HepG2 (cell line): Measurements from ENCODE around the gene MB21D2. TPM values are rescaled to one million over a fixed set of nuclear protein-coding genes. Genes with fewer than 3 reads are reported as not detected.

ENCODE experiments used
- ATAC-seq: fragments of 200-7000 bp; cut with Tn5 transposase; 3 replicates; pipeline ENCODE4 v1.9.1; 2020; ENCODE audit warnings: mild to moderate bottlenecking, moderate library complexity
- BruUV-seq: library from RNA; stranded (reverse); fragments of 400-500 nt; replicated peaks from 2 replicates; lab custom pipeline; 2021; lab: Mats Ljungman, UMichigan
- CTCF ChIA-PET: fragments of 300-600 bp; formaldehyde crosslinking; extraction: SDS; loops from one replicate; lab custom pipeline; 2021; ENCODE audit warnings: low total read pairs, inconsistent platforms, low intra/inter-chr PET ratio; lab: Yijun Ruan, JAX
- POLR2A ChIA-PET: fragments of 350-600 bp; sonication (Branson Sonifier 250); formaldehyde crosslinking; loops from one replicate; lab custom pipeline; 2020; ENCODE audit warnings: antibody characterized with exemption, inconsistent platforms; lab: Yijun Ruan, JAX
- DNase-seq: peaks from one replicate; pipeline ENCODE4 v3.0.0-alpha.2; 2015; ENCODE audit warnings: low spot score
- FAIRE-seq: peaks from 3 replicates; lab custom pipeline; 2011; peaks lifted over from hg19 to GRCh38; lab: Jason Lieb, UNC
- H2AFZ ChIP-seq: one replicate; pipeline ENCODE4 v1.6.1; 2011; ENCODE audit warnings: low read length, inconsistent platforms
- H3K27ac ChIP-seq: fragments of 300-600 bp; 3 replicates; pipeline ENCODE4 v1.8.0; 2011; ENCODE audit warnings: mixed run types, mild to moderate bottlenecking, mixed read lengths, low read length, inconsistent platforms; ENCODE audit not compliant: insufficient read depth; ENCODE audit errors: extremely low read length
- H3K27me3 ChIP-seq, 2 experiments: fragments of 200-600 bp in 1 of 2; 2 replicates in 1 of 2; 3 replicates in 1 of 2; pipeline versions ENCODE4 v1.6.0 to v1.8.0; 2011; ENCODE audit warnings: low read length in 2 of 2, mild to moderate bottlenecking in 2 of 2, moderate library complexity in 2 of 2, inconsistent platforms in 1 of 2; ENCODE audit not compliant: insufficient read depth in 2 of 2, control insufficient read depth in 1 of 2
- H3K36me3 ChIP-seq, 2 experiments: fragments of 200-600 bp in 1 of 2; replicated peaks in 1 of 2; 2 replicates in 1 of 2; 3 replicates in 1 of 2; pipeline versions ENCODE4 v1.5.1 to v1.8.0; 2011; ENCODE audit warnings: low read length in 2 of 2, inconsistent platforms in 1 of 2; ENCODE audit not compliant: insufficient read depth in 2 of 2, control insufficient read depth in 1 of 2
- H3K4me1 ChIP-seq: 2 replicates; pipeline ENCODE4 v1.5.1; 2012; ENCODE audit warnings: low read length, inconsistent platforms; ENCODE audit not compliant: insufficient read depth
- H3K4me2 ChIP-seq: 2 replicates; pipeline ENCODE4 v1.6.0; 2011; ENCODE audit warnings: low read depth, low read length, inconsistent platforms
- H3K4me3 ChIP-seq, 3 experiments: fragments of 200-600 bp in 1 of 3; sonication (generic), shearing (Covaris generic) in 1 of 3; replicated peaks in 1 of 3; 2 replicates each; pipeline ENCODE4 v1.5.1; 2011 to 2016; ENCODE audit warnings: low read length in 3 of 3, inconsistent platforms in 2 of 3, low read depth in 2 of 3, mild to moderate bottlenecking in 2 of 3, control low read depth in 1 of 3, mixed read lengths in 1 of 3; ENCODE audit not compliant: insufficient read depth in 1 of 3
- H3K79me2 ChIP-seq: one replicate; pipeline ENCODE4 v1.6.1; 2011; ENCODE audit warnings: low read length, inconsistent platforms; ENCODE audit not compliant: insufficient read depth
- H3K9ac ChIP-seq: 2 replicates; pipeline ENCODE4 v1.6.0; 2011; ENCODE audit warnings: mild to moderate bottlenecking, low read depth, low read length, inconsistent platforms; ENCODE audit not compliant: insufficient read depth
- H3K9me3 ChIP-seq: 2 replicates; pipeline ENCODE4 v1.5.1; 2012; ENCODE audit warnings: mild to moderate bottlenecking, low read length
- H4K20me1 ChIP-seq: 2 replicates; pipeline ENCODE4 v1.6.0; 2011; ENCODE audit warnings: inconsistent platforms, mild to moderate bottlenecking, low read length, moderate library complexity; ENCODE audit not compliant: insufficient read depth
- ARNT2 ChIP-seq: sonication (generic); formaldehyde crosslinking; IDR thresholded peaks from 2 replicates; pipeline ENCODE4 v1.8.0; 2022; ENCODE audit warnings: mild to moderate bottlenecking, low read depth, missing genetic modification reagents, moderate library complexity
- HNRNPH1 ChIP-seq: fragments of 200-400 bp; formaldehyde crosslinking; optimal IDR thresholded peaks from 2 replicates; pipeline ENCODE3; 2017; ENCODE audit warnings: mild to moderate bottlenecking, low read depth, low read length
- MAZ ChIP-seq, 2 experiments: sonication (generic) in 1 of 2; formaldehyde crosslinking in 1 of 2; IDR thresholded peaks; 2 replicates each; pipeline versions ENCODE4 v1.5.0 to v1.6.1; 2012 to 2020; ENCODE audit warnings: low read depth in 2 of 2, mild to moderate bottlenecking in 2 of 2, borderline replicate concordance in 1 of 2, improper control_type of control experiment in 1 of 2, low read length in 1 of 2, missing genetic modification reagents in 1 of 2, moderate library complexity in 1 of 2
- MED8 ChIP-seq: sonication (generic); formaldehyde crosslinking; IDR thresholded peaks from 2 replicates; pipeline ENCODE4 v1.8.1; 2023; ENCODE audit warnings: mild to moderate bottlenecking, missing genetic modification reagents; ENCODE audit not compliant: insufficient replicate concordance
- RFX1 ChIP-seq: fragments of 450-650 bp; IDR thresholded peaks from 2 replicates; pipeline ENCODE4 v1.6.1; 2017
- TEAD2 ChIP-seq: sonication (generic); formaldehyde crosslinking; IDR thresholded peaks from 2 replicates; pipeline ENCODE4 v1.9.0; 2021; ENCODE audit warnings: missing genetic modification reagents
- ZHX1 ChIP-seq: sonication (generic); formaldehyde crosslinking; IDR thresholded peaks from 2 replicates; pipeline ENCODE4 v1.8.1; 2022; ENCODE audit warnings: low read depth, mild to moderate bottlenecking, missing genetic modification reagents
- WGBS: methylation state at CpG from one replicate; pipeline ENCODE4 v1.1.6; 2017; ENCODE audit warnings: low lambda C conversion rate; 5-methylcytosine and 5-hydroxymethylcytosine counted together
- in situ Hi-C: cut with HindIII; loops from 2 replicates; pipeline ENCODE4 v1.10.0; 2017; ENCODE audit warnings: low pct_unique_long_range_greater_than_20kb; ENCODE audit not compliant: extremely low pct_ligation_motif_present
- intact Hi-C: fragments of 100-400 bp; cut with micrococcal nuclease; formaldehyde crosslinking; loops from one replicate; pipeline ENCODE4 v1.10.0; 2022; ENCODE audit not compliant: unreplicated experiment
- polyA plus RNA-seq, 8 experiments: library from polyadenylated mRNA; depleted of rRNA in 3 of 8; stranded (reverse) in 7 of 8; unstranded in 1 of 8; fragments of >200 nt; fragmentation: Illumina TruSeq in 4 of 8; extraction: Trizol in 4 of 8; gene quantifications; 2 replicates each; pipeline versions ENCODE4 v1.2.1 to v1.2.3, GENCODE V29; 2011 to 2016; ENCODE audit warnings: low read depth in 4 of 8, missing spikeins in 1 of 8, mixed read lengths in 1 of 8; ENCODE audit not compliant: insufficient read depth in 1 of 8
- total RNA-seq, 5 experiments: library from RNA; depleted of rRNA; stranded (reverse); fragments of >200 nt; fragmentation: Illumina TruSeq; extraction: Trizol; gene quantifications; 2 replicates each; pipeline ENCODE4 v1.2.3, GENCODE V29; 2016; ENCODE audit warnings: low read depth in 1 of 5

The MB21D2 gene
- total and polyA plus RNA-seq, 2 of the 13 experiments (the other 11 are each of a cell fraction or from before 2014, with no cell fraction given), result 0.90 to 1.6 TPM

- TF ChIP-seq ZHX1 (CRISPR knock-in tag) (no peak), ARNT2 (CRISPR knock-in tag) (no peak), HNRNPH1 (no peak), TEAD2 (no peak)
Measured at GRCh38 chr3:192867645-192868044, 50.0 kb downstream of the MB21D2 start (continued).

- 93% methylated on average over 3 of the region's 3 CpGs for WGBS
- no peaks in the 10 kb centered on the region for H3K27me3 ChIP-seq
- H3K9me3 ChIP-seq, result no peaks in the 10 kb centered on the region
- BruUV-seq, result no TSS peak
- in situ Hi-C loops (no loop called here), intact Hi-C loops (no loop called here)
- no peak overlapping the region for H3K4me2 ChIP-seq
- H3K36me3 ChIP-seq, result no peaks in the 10 kb centered on the region
- no peaks in the 10 kb centered on the region for H3K4me1 ChIP-seq
- TF ChIP-seq RFX1 (no peak), MAZ (IDR thresholded peaks at IDR 0.05; ENCODE audit: borderline replicate concordance, low read depth, low read length) (no peak), MAZ (CRISPR knock-in tag; IDR thresholded peaks at IDR 0.05; ENCODE audit: low read depth) (no peak), MED8 (CRISPR knock-in tag) (no peak)
- H3K9ac ChIP-seq, result no peak overlapping the region
- H2AFZ ChIP-seq, result no peak overlapping the region
- H3K4me3 ChIP-seq, result no peak overlapping the region
- POLR2A ChIA-PET, result no interaction called here
- H3K79me2 ChIP-seq, result no peaks in the 10 kb centered on the region
- FAIRE-seq (no peak), DNase-seq (no peak), ATAC-seq (no peak)
- no peak overlapping the region for H3K27ac ChIP-seq
- CTCF ChIA-PET, result no interaction called here
- H4K20me1 ChIP-seq, result no peaks in the 10 kb centered on the region
Measured at GRCh38 chr3:192866804-192867203, 50.9 kb downstream of the MB21D2 start.
